Nephron (organoid): ENCODE measurements around the gene POLQ.
"Not testable (repeated sequence)": the region's sequence is repeated elsewhere in the genome, so short reads cannot be mapped to it uniquely, and the experiment has no call there.

ENCODE experiments used
- H3K27ac Mint-ChIP-seq, 3 experiments: 2 replicates each; pipeline ENCODE4 v1.8.0; 2020; ENCODE audit warnings: mixed read lengths in 3 of 3, mild to moderate bottlenecking in 2 of 3, moderate library complexity in 1 of 3
- H3K27me3 Mint-ChIP-seq: 2 replicates; pipeline ENCODE4 v1.8.0; 2021; ENCODE audit warnings: low read depth, mild to moderate bottlenecking, moderate library complexity, mixed read lengths
- H3K36me3 Mint-ChIP-seq: 2 replicates; pipeline ENCODE4 v1.8.0; 2020; ENCODE audit warnings: low read depth, mixed read lengths
- H3K4me1 Mint-ChIP-seq: 2 replicates; pipeline ENCODE4 v1.8.0; 2020; ENCODE audit warnings: mixed read lengths
- H3K4me3 Mint-ChIP-seq, 3 experiments: 2 replicates each; pipeline ENCODE4 v1.8.0; 2020; ENCODE audit warnings: mild to moderate bottlenecking in 3 of 3, mixed read lengths in 3 of 3, moderate library complexity in 2 of 3
- H3K9me3 Mint-ChIP-seq: 2 replicates; pipeline ENCODE4 v1.8.0; 2020; ENCODE audit warnings: mixed read lengths
- CTCF ChIP-seq, 3 experiments: fragments of 200-600 bp; sonication (generic); IDR thresholded peaks; one replicate each; pipeline ENCODE4 v1.5.0; 2021; ENCODE audit warnings: antibody characterized with exemption in 3 of 3; ENCODE audit not compliant: unreplicated experiment in 3 of 3

The POLQ gene

GRCh38 chr3:121405631-121406030, 140.2 kb downstream of the POLQ start:
- no peaks in the 10 kb centered on the region for H3K36me3 Mint-ChIP-seq
- no peak overlapping the region for H3K27ac Mint-ChIP-seq
- H3K9me3 Mint-ChIP-seq = no peaks in the 10 kb centered on the region
- H3K4me3 Mint-ChIP-seq = no peak overlapping the region
- H3K4me1 Mint-ChIP-seq = no peaks in the 10 kb centered on the region
- no peak for TF ChIP-seq CTCF (IDR thresholded peaks at IDR 0.05; ENCODE audit: unreplicated experiment in 3 of 3)
- H3K27me3 Mint-ChIP-seq = no peaks in the 10 kb centered on the region

GRCh38 chr3:121399820-121400219, 146.0 kb downstream of the POLQ start:
- H3K4me3 Mint-ChIP-seq = no peak overlapping the region
- no peaks in the 10 kb centered on the region for H3K9me3 Mint-ChIP-seq
- H3K4me1 Mint-ChIP-seq = no peaks in the 10 kb centered on the region
- H3K27me3 Mint-ChIP-seq = no peaks in the 10 kb centered on the region
- no peak overlapping the region for H3K27ac Mint-ChIP-seq
- no peaks in the 10 kb centered on the region for H3K36me3 Mint-ChIP-seq
- no peak for TF ChIP-seq CTCF (IDR thresholded peaks at IDR 0.05; ENCODE audit: unreplicated experiment in 3 of 3)

GRCh38 chr3:121398051-121398450, 147.7 kb downstream of the POLQ start:
- not testable (repeated sequence) for H3K4me1 Mint-ChIP-seq, H3K4me3 Mint-ChIP-seq, H3K36me3 Mint-ChIP-seq, H3K27ac Mint-ChIP-seq, H3K9me3 Mint-ChIP-seq, H3K27me3 Mint-ChIP-seq

GRCh38 chr3:121395967-121396366, 149.8 kb downstream of the POLQ start:
- not testable (repeated sequence) for H3K27ac Mint-ChIP-seq, H3K9me3 Mint-ChIP-seq, H3K27me3 Mint-ChIP-seq, H3K4me1 Mint-ChIP-seq, H3K4me3 Mint-ChIP-seq, H3K36me3 Mint-ChIP-seq

- not testable (repeated sequence) for H3K4me3 Mint-ChIP-seq, H3K4me1 Mint-ChIP-seq, H3K27me3 Mint-ChIP-seq, H3K9me3 Mint-ChIP-seq, H3K36me3 Mint-ChIP-seq, H3K27ac Mint-ChIP-seq
Observed at GRCh38 chr3:121388308-121388707, 157.5 kb downstream of the POLQ start.
